Spleen (tissue), 11 donors: ENCODE results near the gene TCHHL1. TPM values are rescaled to one million over a fixed set of nuclear protein-coding genes. Genes with fewer than 3 reads are reported as not detected.

Source experiments
- DNase-seq: peaks from one replicate; pipeline ENCODE4 v3.0.0-alpha.2; 2020
- H3K27ac ChIP-seq, 8 donors: fragments of 200-600 bp; sonication (generic) in 7 of 8; 1 replicate in 4 of 8; 2 replicates in 4 of 8; pipeline versions ENCODE4 v1.5.0 to v1.8.0; 2016 to 2021; ENCODE audit warnings: inconsistent platforms in 4 of 8, mild to moderate bottlenecking in 4 of 8, moderate library complexity in 1 of 8
- H3K27me3 ChIP-seq, 7 donors: fragments of 200-600 bp; sonication (generic) in 6 of 7; replicated peaks in 1 of 7; 1 replicate in 4 of 7; 2 replicates in 3 of 7; pipeline versions ENCODE4 v1.5.0 to v1.8.0; 2016 to 2021; ENCODE audit warnings: inconsistent platforms in 3 of 7, mild to moderate bottlenecking in 1 of 7
- H3K36me3 ChIP-seq, 6 donors: fragments of 200-600 bp; sonication (generic) in 5 of 6; 1 replicate in 4 of 6; 2 replicates in 2 of 6; pipeline versions ENCODE4 v1.5.0 to v1.8.0; 2016 to 2021; ENCODE audit warnings: inconsistent platforms in 2 of 6
- H3K4me1 ChIP-seq, 6 donors: fragments of 200-600 bp; sonication (generic) in 5 of 6; 1 replicate in 3 of 6; 2 replicates in 3 of 6; pipeline versions ENCODE4 v1.5.0 to v1.8.0; 2016 to 2021; ENCODE audit warnings: inconsistent platforms in 3 of 6
- H3K4me3 ChIP-seq, 8 donors: fragments of 200-600 bp; sonication (generic) in 7 of 8; 1 replicate in 4 of 8; 2 replicates in 4 of 8; pipeline versions ENCODE4 v1.5.0 to v1.8.0; 2016 to 2021; ENCODE audit warnings: inconsistent platforms in 4 of 8, mild to moderate bottlenecking in 4 of 8, moderate library complexity in 2 of 8
- H3K9me3 ChIP-seq, 8 donors: fragments of 200-600 bp; sonication (generic) in 7 of 8; 1 replicate in 4 of 8; 2 replicates in 4 of 8; pipeline versions ENCODE4 v1.5.0 to v1.8.0; 2016 to 2021; ENCODE audit warnings: inconsistent platforms in 4 of 8
- CTCF ChIP-seq, 11 experiments: fragments of 200-600 bp in 7 of 11; fragments of 450-650 bp in 4 of 11; sonication (generic) in 4 of 11; IDR thresholded peaks in 8 of 11; conservative IDR thresholded peaks in 3 of 11; 1 replicate in 7 of 11; 2 replicates in 4 of 11; pipeline versions ENCODE4 v1.4.0 to v1.8.0; 2016 to 2021; ENCODE audit warnings: antibody characterized with exemption in 11 of 11, inconsistent platforms in 4 of 11, mild to moderate bottlenecking in 1 of 11
- POLR2A ChIP-seq, 3 donors: fragments of 450-650 bp; IDR thresholded peaks; one replicate each; pipeline ENCODE4 v1.5.1; 2017; ENCODE audit warnings: antibody characterized with exemption in 3 of 3, mild to moderate bottlenecking in 1 of 3
- POLR2AphosphoS5 ChIP-seq, 3 donors: sonication (generic); formaldehyde crosslinking; IDR thresholded peaks; one replicate each; pipeline ENCODE4 v1.5.1; 2017; ENCODE audit warnings: antibody characterized with exemption in 3 of 3
- WGBS, 5 donors: extraction: QIAGEN DNeasy Blood & Tissue Kit in 3 of 5; methylation state at CpG; one replicate each; pipeline versions ENCODE4 v1.1.5 to v1.1.7; 2013 to 2018; 5-methylcytosine and 5-hydroxymethylcytosine counted together
- intact Hi-C: fragments of 100-400 bp; cut with DNase I; formaldehyde crosslinking; loops from one replicate; pipeline ENCODE4 v1.15.0; 2023; ENCODE audit warnings: low total_unique reads
- polyA plus RNA-seq, 3 donors: library from polyadenylated mRNA; stranded (reverse); fragments of 200-250 nt; gene quantifications; one replicate each; pipeline ENCODE4 v1.2.1, GENCODE V29; 2013
- total RNA-seq, 7 donors: library from RNA; depleted of rRNA in 3 of 7; stranded (reverse); fragments of >200 nt in 3 of 7; fragmentation: NEBNext Ultra II Directional in 4 of 7; extraction: Animal tissue kit (Norgen Biotek cat#: 25700) in 4 of 7; gene quantifications; one replicate each; pipeline versions ENCODE4 v1.1.0 to v1.2.1, GENCODE V29; 2016 to 2021
- donor health status: healthy with polysubstance abuse.
- donor health status: DM: no; HTN: no; CAD: no; lungs with moderate emphysema.
- donor health status: DM: no; HTN: no; CAD: no.
- donor health status: Bipolar disorder and iron deficiency.
- donor health status: healthy.
- donor health status: DM: no; HTN: no; CAD: no.
- donor health status: DM: yes; HTN: yes; CAD: no.

Gene TCHHL1
- total and polyA plus RNA-seq, 10 donors = not detected

GRCh38 chr1:152047730-152048415 is 41.0 kb downstream of the TCHHL1 start:
- DNase-seq = peak; percentile 97
- peak overlapping the region; percentile 91 to 97 (median 94) for H3K27ac ChIP-seq
- intact Hi-C loops = no loop called here
- peak; percentile 89 to 94 (median 93) for TF ChIP-seq POLR2AphosphoS5 (IDR thresholded peaks at IDR 0.05)
- peak; percentile 36 to 77 (median 66) for TF ChIP-seq CTCF (IDR thresholded peaks at IDR 0.05 in 8 of 11, conservative IDR thresholded peaks at IDR 0.05 in 3 of 11)
- peak in 2 of 3 donors; percentile 49 to 60 for TF ChIP-seq POLR2A (IDR thresholded peaks at IDR 0.05)
- H3K36me3 ChIP-seq = no peaks in the 10 kb centered on the region
- H3K27me3 ChIP-seq = peaks cover 0 to 2% (median 0%) of the 10 kb centered on the region in 7 donors
- H3K4me3 ChIP-seq = peak overlapping the region in 3 of 8 donors; percentile 6 to 60 (median 11)
- no peaks in the 10 kb centered on the region for H3K9me3 ChIP-seq
- WGBS, 5 donors = 0 to 2% (median 2%) methylated on average over 9 to 13 of the region's 13 CpGs
- peaks cover 8 to 61% (median 30%) of the 10 kb centered on the region in 6 donors for H3K4me1 ChIP-seq

GRCh38 chr1:152047413-152047729 is 41.5 kb downstream of the TCHHL1 start:
- 64 to 88% (median 72%) methylated on average over 5 of the region's 5 CpGs for WGBS, 5 donors
- Histone ChIP-seq H3K9me3 (no peaks in the 10 kb centered on the region), H3K36me3 (no peaks in the 10 kb centered on the region), H3K27ac (peak overlapping the region; percentile 91 to 97 (median 94)), H3K27me3 (no peaks in the 10 kb centered on the region), H3K4me3 (peak overlapping the region in 1 of 8 donors; percentile 60), H3K4me1 (peaks cover 8 to 57% (median 30%) of the 10 kb centered on the region in 6 donors)
- intact Hi-C loops = no loop called here
- TF ChIP-seq CTCF (IDR thresholded peaks at IDR 0.05 in 8 of 11, conservative IDR thresholded peaks at IDR 0.05 in 3 of 11) (no peak), POLR2AphosphoS5 (IDR thresholded peaks at IDR 0.05) (no peak), POLR2A (IDR thresholded peaks at IDR 0.05) (no peak)
- no peak for DNase-seq

GRCh38 chr1:152044386-152044785 is 44.5 kb downstream of the TCHHL1 start:
- WGBS, 5 donors = 17 to 40% (median 29%) methylated on average over 3 of the region's 3 CpGs

More at GRCh38 chr1:152044386-152044785, 44.5 kb downstream of the TCHHL1 start:
- intact Hi-C loops = no loop called here
- Histone ChIP-seq H3K4me3 (no peak overlapping the region), H3K36me3 (no peaks in the 10 kb centered on the region), H3K9me3 (no peaks in the 10 kb centered on the region), H3K27ac (peak overlapping the region in 2 of 8 donors; percentile 32 to 48), H3K27me3 (no peaks in the 10 kb centered on the region), H3K4me1 (peaks cover 8 to 42% (median 28%) of the 10 kb centered on the region in 6 donors)
- TF ChIP-seq POLR2A (IDR thresholded peaks at IDR 0.05) (no peak), CTCF (IDR thresholded peaks at IDR 0.05 in 8 of 11, conservative IDR thresholded peaks at IDR 0.05 in 3 of 11) (no peak), POLR2AphosphoS5 (IDR thresholded peaks at IDR 0.05) (no peak)
- DNase-seq = no peak
